Parathyroid adenoma (tissue), 2 donors: ENCODE data around the gene TPPP3.

Experiments used
- H2AFZ ChIP-seq: fragments of 300-600 bp; sonication (generic); one replicate; pipeline ENCODE4 v1.7.0; 2017; ENCODE audit warnings: antibody characterized with exemption, mild to moderate bottlenecking
- H3K27ac ChIP-seq: fragments of 300-600 bp; sonication (generic); one replicate; pipeline ENCODE4 v1.7.0; 2017
- H3K27me3 ChIP-seq: fragments of 300-600 bp; sonication (generic); one replicate; pipeline ENCODE4 v1.7.0; 2017; ENCODE audit warnings: low read length; ENCODE audit not compliant: control insufficient read depth, insufficient read depth
- H3K36me3 ChIP-seq: fragments of 300-600 bp; sonication (generic); one replicate; pipeline ENCODE4 v1.7.0; 2017; ENCODE audit warnings: low read length; ENCODE audit not compliant: control insufficient read depth, insufficient read depth
- H3K4me1 ChIP-seq: fragments of 300-600 bp; sonication (generic); one replicate; pipeline ENCODE4 v1.7.0; 2017; ENCODE audit warnings: control low read depth
- H3K4me2 ChIP-seq: fragments of 300-600 bp; sonication (generic); one replicate; pipeline ENCODE4 v1.7.0; 2017; ENCODE audit warnings: low read length
- H3K4me3 ChIP-seq: fragments of 300-600 bp; sonication (generic); one replicate; pipeline ENCODE4 v1.7.0; 2017; ENCODE audit warnings: low read depth, low read length
- H3K79me2 ChIP-seq: fragments of 300-600 bp; sonication (generic); one replicate; pipeline ENCODE4 v1.7.0; 2017; ENCODE audit warnings: control low read depth
- H3K9ac ChIP-seq: fragments of 300-600 bp; sonication (generic); one replicate; pipeline ENCODE4 v1.7.0; 2017; ENCODE audit warnings: mild to moderate bottlenecking
- H3K9me3 ChIP-seq: fragments of 300-600 bp; sonication (generic); one replicate; pipeline ENCODE4 v1.7.0; 2017; ENCODE audit warnings: low read length; ENCODE audit not compliant: control insufficient read depth
- TF ChIP-seq, protein P1 (sequence below): fragments of 300-600 bp; sonication (generic); IDR thresholded peaks from one replicate; pipeline ENCODE4 v1.7.0; 2017; ENCODE audit warnings: antibody characterized with exemption, mild to moderate bottlenecking
- donor health status: primary hyperparathyroidism.

The TPPP3 gene

DNA sequence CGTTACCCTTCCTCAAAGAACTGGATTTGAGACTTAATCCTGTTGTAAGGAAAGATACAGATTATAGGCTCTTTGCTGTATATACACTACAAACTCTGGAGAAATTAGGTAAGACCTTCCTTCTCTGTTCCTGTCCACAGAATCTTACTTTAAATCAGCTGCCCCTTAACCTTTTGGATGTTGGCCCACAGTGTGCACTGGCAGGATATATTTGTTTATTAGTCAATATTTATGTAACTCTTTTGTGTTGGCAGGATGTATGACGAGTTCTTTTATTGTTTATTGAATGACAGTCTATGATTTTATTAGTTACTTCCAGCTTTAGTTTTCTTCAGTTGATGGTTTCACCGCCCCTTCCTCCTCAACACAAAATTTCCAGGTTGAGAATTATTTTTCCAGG, 47.0 kb downstream of the TPPP3 start:
- TF ChIP-seq, protein P1, sequence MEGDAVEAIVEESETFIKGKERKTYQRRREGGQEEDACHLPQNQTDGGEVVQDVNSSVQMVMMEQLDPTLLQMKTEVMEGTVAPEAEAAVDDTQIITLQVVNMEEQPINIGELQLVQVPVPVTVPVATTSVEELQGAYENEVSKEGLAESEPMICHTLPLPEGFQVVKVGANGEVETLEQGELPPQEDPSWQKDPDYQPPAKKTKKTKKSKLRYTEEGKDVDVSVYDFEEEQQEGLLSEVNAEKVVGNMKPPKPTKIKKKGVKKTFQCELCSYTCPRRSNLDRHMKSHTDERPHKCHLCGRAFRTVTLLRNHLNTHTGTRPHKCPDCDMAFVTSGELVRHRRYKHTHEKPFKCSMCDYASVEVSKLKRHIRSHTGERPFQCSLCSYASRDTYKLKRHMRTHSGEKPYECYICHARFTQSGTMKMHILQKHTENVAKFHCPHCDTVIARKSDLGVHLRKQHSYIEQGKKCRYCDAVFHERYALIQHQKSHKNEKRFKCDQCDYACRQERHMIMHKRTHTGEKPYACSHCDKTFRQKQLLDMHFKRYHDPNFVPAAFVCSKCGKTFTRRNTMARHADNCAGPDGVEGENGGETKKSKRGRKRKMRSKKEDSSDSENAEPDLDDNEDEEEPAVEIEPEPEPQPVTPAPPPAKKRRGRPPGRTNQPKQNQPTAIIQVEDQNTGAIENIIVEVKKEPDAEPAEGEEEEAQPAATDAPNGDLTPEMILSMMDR, result no peak
- no peak overlapping the region for H3K27ac ChIP-seq
- H3K27me3 ChIP-seq, result no peaks in the 10 kb centered on the region

DNA sequence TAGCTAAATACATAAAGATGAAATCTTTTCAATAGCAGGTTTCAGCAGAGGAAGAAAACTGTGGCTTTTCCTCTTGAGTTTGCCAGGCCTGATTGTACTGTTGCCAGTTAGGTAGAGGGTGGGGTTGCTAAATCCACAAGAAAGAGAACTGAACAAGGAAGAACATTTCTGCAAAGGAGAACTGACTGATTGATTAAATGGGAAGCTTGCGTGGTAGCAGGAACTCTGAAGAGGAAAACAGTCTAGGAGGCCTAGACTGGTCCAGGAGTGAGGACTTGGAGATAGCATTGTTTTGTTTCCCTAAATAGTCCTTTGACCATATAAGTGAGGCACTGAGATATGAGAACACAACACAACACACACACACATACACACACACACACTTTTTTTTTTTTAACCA, 47.9 kb downstream of the TPPP3 start:
- TF ChIP-seq, protein P1, result no peak
- H3K4me2 ChIP-seq, result no peak overlapping the region
- H3K27ac ChIP-seq, result no peak overlapping the region
- no peak overlapping the region for H3K9ac ChIP-seq
- H3K9me3 ChIP-seq, result no peaks in the 10 kb centered on the region
- no peak overlapping the region for H2AFZ ChIP-seq
- H3K27me3 ChIP-seq, result no peaks in the 10 kb centered on the region
- no peaks in the 10 kb centered on the region for H3K79me2 ChIP-seq
- no peaks in the 10 kb centered on the region for H3K36me3 ChIP-seq
- no peak overlapping the region for H3K4me3 ChIP-seq
- peaks cover 6% of the 10 kb centered on the region for H3K4me1 ChIP-seq

More for the DNA sequence above, 47.0 kb downstream of the TPPP3 start:
- Histone ChIP-seq H3K4me3 (no peak overlapping the region), H3K9ac (no peak overlapping the region), H3K36me3 (no peaks in the 10 kb centered on the region), H3K4me2 (no peak overlapping the region), H3K9me3 (no peaks in the 10 kb centered on the region), H2AFZ (no peak overlapping the region), H3K79me2 (no peaks in the 10 kb centered on the region), H3K4me1 (peaks cover 6% of the 10 kb centered on the region)

DNA sequence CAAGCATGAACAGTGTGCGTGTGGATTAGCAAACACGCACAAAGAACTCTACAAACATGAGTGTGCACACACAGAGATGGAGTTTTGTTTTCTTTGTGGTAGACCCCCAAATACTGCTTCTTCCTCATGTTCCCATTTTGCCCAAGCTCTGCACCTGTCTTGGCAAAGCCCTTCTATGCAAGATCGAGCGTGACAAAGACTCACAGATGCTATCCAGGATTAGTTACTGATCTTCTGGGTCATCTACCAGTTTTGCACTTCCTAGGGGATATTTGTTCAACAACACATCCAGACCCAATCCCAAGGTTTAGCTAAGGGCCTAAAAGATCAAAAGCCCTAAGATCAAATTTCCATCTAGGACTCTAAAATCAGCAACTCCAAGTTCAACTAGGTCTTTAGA, 50.7 kb downstream of the TPPP3 start:
- Histone ChIP-seq H3K4me2 (peak overlapping the region; percentile 9), H3K27me3 (no peaks in the 10 kb centered on the region), H3K79me2 (no peaks in the 10 kb centered on the region), H3K4me3 (no peak overlapping the region), H3K27ac (no peak overlapping the region), H2AFZ (peak overlapping the region; percentile 11), H3K4me1 (peaks cover 6% of the 10 kb centered on the region), H3K9ac (no peak overlapping the region), H3K9me3 (no peaks in the 10 kb centered on the region), H3K36me3 (no peaks in the 10 kb centered on the region)
- TF ChIP-seq, protein P1, result no peak

DNA sequence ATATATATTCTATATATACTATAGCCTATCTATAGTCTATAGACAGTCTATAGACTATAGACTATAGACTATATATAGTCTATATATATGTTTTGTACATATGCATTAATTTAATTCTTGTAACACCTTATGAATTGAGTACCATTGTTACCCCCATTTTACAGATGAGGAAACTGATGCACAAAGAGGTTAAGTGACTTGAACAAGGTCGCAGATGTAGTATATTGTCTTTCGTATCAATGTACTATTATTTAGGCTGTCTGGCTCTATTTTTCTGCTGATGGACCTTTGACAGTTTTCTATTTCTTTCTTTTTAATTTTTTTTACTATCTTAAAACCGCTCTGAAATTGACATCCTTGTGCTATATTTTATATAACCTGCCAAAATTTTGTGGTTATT, 52.0 kb downstream of the TPPP3 start:
- Histone ChIP-seq H2AFZ (no peak overlapping the region), H3K9me3 (no peaks in the 10 kb centered on the region), H3K79me2 (no peaks in the 10 kb centered on the region), H3K4me1 (peaks cover 6% of the 10 kb centered on the region), H3K4me2 (no peak overlapping the region), H3K36me3 (no peaks in the 10 kb centered on the region), H3K27me3 (no peaks in the 10 kb centered on the region), H3K4me3 (no peak overlapping the region), H3K9ac (no peak overlapping the region), H3K27ac (no peak overlapping the region)
- TF ChIP-seq, protein P1, result no peak
